SU-DHL-6 (cell line): Measurements from ENCODE around the gene RFX1.

Experiments used
- H2AFZ ChIP-seq: fragments of 200-600 bp; sonication (generic); 2 replicates; pipeline ENCODE4 v1.6.1; 2014; ENCODE audit warnings: low read depth, mild to moderate bottlenecking, moderate library complexity, mixed read lengths, antibody characterized with exemption, low read length; ENCODE audit not compliant: severe bottlenecking
- H3F3A ChIP-seq: fragments of 200-600 bp; shearing (Covaris generic); 2 replicates; pipeline ENCODE4 v1.6.0; 2016; ENCODE audit warnings: antibody characterized with exemption, mild to moderate bottlenecking; ENCODE audit not compliant: insufficient read depth
- H3K27ac ChIP-seq: fragments of 200-600 bp; sonication (generic); 2 replicates; pipeline ENCODE4 v1.5.1; 2016; ENCODE audit warnings: low read depth, mild to moderate bottlenecking, low read length, moderate library complexity, mixed read lengths
- H3K27me3 ChIP-seq: fragments of 200-600 bp; sonication (generic), shearing (Covaris generic); 2 replicates; pipeline ENCODE4 v1.6.0; 2014; ENCODE audit warnings: mild to moderate bottlenecking, low read length
- H3K36me3 ChIP-seq: fragments of 200-600 bp; sonication (generic); 2 replicates; pipeline ENCODE4 v1.6.1; 2014; ENCODE audit warnings: mild to moderate bottlenecking, low read length, mixed read lengths
- H3K4me2 ChIP-seq: fragments of 300-600, 200-600 bp; shearing (Covaris generic), sonication (generic); 2 replicates; pipeline ENCODE4 v1.6.0; 2014; ENCODE audit warnings: low read length, low read depth, mild to moderate bottlenecking; ENCODE audit not compliant: poor library complexity, severe bottlenecking
- H3K4me3 ChIP-seq: fragments of 200-600 bp; sonication (generic); 2 replicates; pipeline ENCODE4 v1.5.1; 2014; ENCODE audit warnings: antibody characterized with exemption, low read length, mild to moderate bottlenecking, mixed read lengths; ENCODE audit not compliant: insufficient read depth, poor library complexity, severe bottlenecking
- H3K79me2 ChIP-seq: fragments of 200-600 bp; sonication (generic); 2 replicates; pipeline ENCODE4 v1.6.1; 2014; ENCODE audit warnings: mild to moderate bottlenecking, low read length, moderate library complexity; ENCODE audit not compliant: insufficient read depth
- H3K9ac ChIP-seq: fragments of 200-600 bp; sonication (generic); 2 replicates; pipeline ENCODE4 v1.7.0; 2014; ENCODE audit warnings: mild to moderate bottlenecking, low read length
- H3K9me2 ChIP-seq: fragments of 200-600 bp; sonication (generic); replicated peaks from 2 replicates; pipeline ENCODE4 v1.6.1; 2014; ENCODE audit warnings: low read length; ENCODE audit not compliant: insufficient read depth
- H3K9me3 ChIP-seq: fragments of 200-600 bp; sonication (generic); 2 replicates; pipeline ENCODE4 v1.6.1; 2014; ENCODE audit warnings: low read length, mixed read lengths; ENCODE audit not compliant: insufficient read depth
- H4K20me1 ChIP-seq: fragments of 200-600 bp; sonication (generic); 2 replicates; pipeline ENCODE4 v1.6.1; 2014; ENCODE audit warnings: low read depth, mild to moderate bottlenecking, antibody characterized with exemption, low read length, moderate library complexity, mixed read lengths
- EZH2phosphoT487 ChIP-seq: fragments of 200-600 bp; sonication (generic), shearing (Covaris generic); conservative IDR thresholded peaks from 2 replicates; pipeline ENCODE4 v1.6.1; 2018; ENCODE audit warnings: mild to moderate bottlenecking, antibody characterized with exemption, low read length, moderate library complexity, mixed read lengths
- TF ChIP-seq, protein P1 (sequence below): fragments of 200-600 bp; sonication (generic); IDR thresholded peaks from one replicate; pipeline ENCODE4 v1.5.1; 2017; ENCODE audit warnings: antibody characterized with exemption, mild to moderate bottlenecking, low read length, moderate library complexity; ENCODE audit not compliant: insufficient read depth, poor library complexity, severe bottlenecking

Gene RFX1

DNA sequence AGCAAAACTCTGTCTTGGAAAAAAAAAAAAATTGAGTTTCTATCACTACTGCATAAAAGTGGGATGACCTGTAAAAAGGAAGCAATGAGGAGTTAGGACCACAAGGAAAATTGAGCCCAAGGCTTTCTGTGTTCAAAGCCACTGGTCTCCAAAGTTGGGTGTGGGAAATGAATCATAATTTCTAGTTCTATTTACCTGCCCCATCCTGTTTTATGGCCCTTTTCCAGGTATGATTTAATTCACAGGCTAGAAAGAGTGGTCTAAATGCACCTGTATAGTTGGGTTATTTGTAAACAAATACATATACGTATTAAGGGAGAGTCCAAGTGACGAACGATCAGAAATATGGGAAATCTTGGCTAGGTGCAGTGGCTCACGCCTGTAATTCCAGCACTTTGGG lies 59.7 kb downstream of the RFX1 start:
- Histone ChIP-seq H2AFZ (no peak overlapping the region), H3K79me2 (no peaks in the 10 kb centered on the region), H3F3A (no peaks in the 10 kb centered on the region), H3K9me3 (no peaks in the 10 kb centered on the region), H3K4me3 (no peak overlapping the region), H3K27me3 (no peaks in the 10 kb centered on the region), H3K27ac (no peak overlapping the region), H3K36me3 (no peaks in the 10 kb centered on the region), H3K4me2 (no peak overlapping the region), H3K9me2 (no peaks in the 10 kb centered on the region), H4K20me1 (no peaks in the 10 kb centered on the region), H3K9ac (no peak overlapping the region)
- TF ChIP-seq, protein P1, sequence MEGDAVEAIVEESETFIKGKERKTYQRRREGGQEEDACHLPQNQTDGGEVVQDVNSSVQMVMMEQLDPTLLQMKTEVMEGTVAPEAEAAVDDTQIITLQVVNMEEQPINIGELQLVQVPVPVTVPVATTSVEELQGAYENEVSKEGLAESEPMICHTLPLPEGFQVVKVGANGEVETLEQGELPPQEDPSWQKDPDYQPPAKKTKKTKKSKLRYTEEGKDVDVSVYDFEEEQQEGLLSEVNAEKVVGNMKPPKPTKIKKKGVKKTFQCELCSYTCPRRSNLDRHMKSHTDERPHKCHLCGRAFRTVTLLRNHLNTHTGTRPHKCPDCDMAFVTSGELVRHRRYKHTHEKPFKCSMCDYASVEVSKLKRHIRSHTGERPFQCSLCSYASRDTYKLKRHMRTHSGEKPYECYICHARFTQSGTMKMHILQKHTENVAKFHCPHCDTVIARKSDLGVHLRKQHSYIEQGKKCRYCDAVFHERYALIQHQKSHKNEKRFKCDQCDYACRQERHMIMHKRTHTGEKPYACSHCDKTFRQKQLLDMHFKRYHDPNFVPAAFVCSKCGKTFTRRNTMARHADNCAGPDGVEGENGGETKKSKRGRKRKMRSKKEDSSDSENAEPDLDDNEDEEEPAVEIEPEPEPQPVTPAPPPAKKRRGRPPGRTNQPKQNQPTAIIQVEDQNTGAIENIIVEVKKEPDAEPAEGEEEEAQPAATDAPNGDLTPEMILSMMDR = no peak
- no peak for TF ChIP-seq EZH2phosphoT487

DNA sequence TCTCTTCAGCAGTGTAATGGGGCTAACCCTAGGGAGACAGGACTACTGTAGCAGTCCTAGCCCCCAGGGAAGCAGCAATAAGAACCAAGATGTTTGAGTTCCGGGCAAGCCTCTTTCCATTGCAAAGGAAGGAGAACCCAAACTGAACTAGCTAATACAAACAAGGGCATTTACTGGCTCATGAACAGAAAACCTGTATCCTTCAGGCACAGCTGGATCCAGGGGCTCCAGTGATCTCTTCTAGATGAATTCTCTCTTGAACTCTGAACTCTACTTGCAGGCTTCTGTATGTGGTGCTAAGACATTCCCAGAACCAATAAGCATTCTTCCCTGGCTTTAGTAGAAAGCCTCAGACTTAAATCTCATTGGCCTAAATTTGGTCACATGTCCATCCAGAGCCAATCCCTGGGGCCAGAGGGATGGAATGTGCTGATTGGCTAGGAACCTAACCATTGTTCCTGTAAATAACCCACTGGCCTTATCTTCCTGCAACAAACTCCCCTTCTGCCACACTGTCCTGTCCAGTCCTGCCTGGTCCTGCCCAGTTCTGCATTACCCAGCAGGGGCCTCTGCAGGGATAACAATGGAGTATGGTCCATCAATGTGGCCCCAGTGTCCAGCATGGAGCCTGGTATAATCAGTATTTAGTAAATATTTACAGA lies 64.0 kb downstream of the RFX1 start:
- H3K79me2 ChIP-seq = no peaks in the 10 kb centered on the region
- no peaks in the 10 kb centered on the region for H3K27me3 ChIP-seq
- H3K9me2 ChIP-seq = no peaks in the 10 kb centered on the region
- TF ChIP-seq, protein P1 = no peak
- no peak for TF ChIP-seq EZH2phosphoT487
- H3K27ac ChIP-seq = no peak overlapping the region
- no peak overlapping the region for H3K9ac ChIP-seq
- H3K36me3 ChIP-seq = no peaks in the 10 kb centered on the region
- no peak overlapping the region for H3K4me2 ChIP-seq
- no peaks in the 10 kb centered on the region for H4K20me1 ChIP-seq
- H2AFZ ChIP-seq = no peak overlapping the region
- no peaks in the 10 kb centered on the region for H3F3A ChIP-seq
- no peak overlapping the region for H3K4me3 ChIP-seq
- H3K9me3 ChIP-seq = no peaks in the 10 kb centered on the region

DNA sequence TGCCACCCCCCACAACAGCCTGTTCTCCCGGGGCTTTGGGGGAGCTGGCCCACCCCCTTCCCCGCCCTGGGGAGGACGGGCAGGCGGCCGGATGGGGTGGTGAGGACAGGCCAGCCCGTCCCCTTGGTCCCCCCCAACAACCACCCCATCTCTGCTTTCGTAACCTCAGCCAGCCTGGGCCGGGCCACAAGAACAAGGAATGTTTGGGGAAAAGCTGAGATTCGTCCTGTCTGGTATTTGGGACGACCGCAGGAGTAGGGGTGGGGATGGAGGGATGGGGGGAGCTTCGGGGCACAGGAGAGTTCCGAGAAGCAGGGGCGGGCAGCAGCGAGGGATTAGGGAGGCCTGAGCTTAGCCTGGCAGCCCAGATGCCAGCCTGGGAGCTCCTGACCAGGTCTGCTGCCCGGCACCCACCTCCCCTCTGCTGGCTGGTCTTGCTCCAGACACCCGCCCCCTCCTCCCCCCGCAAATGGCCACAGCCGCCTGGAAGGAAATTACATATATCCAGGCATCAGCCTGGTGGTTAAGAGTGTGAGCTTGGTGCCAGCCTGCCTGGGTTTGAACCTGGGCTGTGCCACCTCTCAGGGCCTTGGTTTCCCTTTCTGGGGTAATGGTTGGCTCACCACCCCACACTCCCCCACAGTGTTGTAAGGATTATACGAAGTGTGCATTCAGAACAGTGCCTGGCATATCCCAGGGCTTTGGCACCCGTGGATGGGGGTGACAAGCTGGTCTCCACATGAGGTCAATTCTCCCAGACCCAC lies 67.6 kb downstream of the RFX1 start, which contains the start of gene PODNL1:
Gene PODNL1, minus strand, starts transcription at position 117 of the 764 bp plus-strand sequence. CDS start 236 bp downstream, outside the sequence.
- H3K79me2 ChIP-seq = no peaks in the 10 kb centered on the region
- no peaks in the 10 kb centered on the region for H3K9me3 ChIP-seq
- no peaks in the 10 kb centered on the region for H3F3A ChIP-seq
- TF ChIP-seq EZH2phosphoT487 = no peak
- TF ChIP-seq, protein P1 = no peak
- H3K9me2 ChIP-seq = no peaks in the 10 kb centered on the region
- H3K36me3 ChIP-seq = no peaks in the 10 kb centered on the region
- no peak within 1 kb of the TSS for H2AFZ ChIP-seq
- no peak within 1 kb of the TSS for H3K27ac ChIP-seq
- H3K4me3 ChIP-seq = no peak within 1 kb of the TSS
- no peak within 1 kb of the TSS for H3K4me2 ChIP-seq
- H3K27me3 ChIP-seq = no peaks in the 10 kb centered on the region
- no peaks in the 10 kb centered on the region for H4K20me1 ChIP-seq
- no peak within 1 kb of the TSS for H3K9ac ChIP-seq
